GM21576 (cell line): ENCODE data around the gene TMEM61.

Source experiments
- ATAC-seq: cut with Tn5 transposase; IDR thresholded peaks from one replicate; pipeline ENCODE4 v1.9.1; 2021; ENCODE audit warnings: mild to moderate bottlenecking, moderate library complexity; ENCODE audit not compliant: unreplicated experiment

The TMEM61 gene

DNA sequence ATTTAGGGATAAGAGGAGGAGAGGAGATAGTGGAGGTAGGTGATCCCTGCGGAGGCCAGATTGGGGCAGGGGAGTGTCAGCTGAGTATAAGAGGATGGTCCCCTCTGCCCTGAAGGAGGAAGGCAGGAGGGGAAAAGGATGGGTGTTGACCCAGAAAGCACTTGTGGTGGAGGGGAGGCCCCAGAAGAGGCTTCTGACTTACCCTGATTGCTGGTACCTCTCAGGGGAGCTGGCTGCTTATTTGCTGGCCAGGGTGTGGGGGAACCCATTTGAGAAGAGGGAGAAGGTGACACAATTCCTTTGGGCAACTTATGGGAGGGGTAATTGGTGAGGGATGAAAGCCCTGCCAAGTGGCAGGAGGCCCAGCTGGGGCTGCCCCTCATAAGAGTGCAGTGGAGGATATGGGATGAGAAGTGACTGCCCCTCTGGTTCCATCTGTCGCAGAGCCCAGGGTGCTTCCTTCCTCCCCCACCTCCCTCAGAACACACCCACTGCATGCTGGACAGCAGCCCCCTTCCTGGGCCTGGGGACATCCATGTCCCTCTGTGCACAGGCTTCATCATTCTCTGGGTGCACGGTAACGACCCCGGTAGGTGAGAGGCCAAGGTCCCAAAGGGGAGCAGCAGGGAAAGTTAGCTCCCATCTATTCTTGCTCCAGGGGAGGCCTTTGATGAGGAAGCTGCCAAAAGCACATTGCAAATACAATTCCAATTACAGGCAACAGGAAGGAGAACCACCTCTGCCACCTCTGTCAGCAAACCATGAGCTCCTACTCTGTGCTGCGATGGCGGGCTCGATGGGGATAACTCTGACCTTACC, 57.5 kb downstream of the TMEM61 start:
- no peak for ATAC-seq

DNA sequence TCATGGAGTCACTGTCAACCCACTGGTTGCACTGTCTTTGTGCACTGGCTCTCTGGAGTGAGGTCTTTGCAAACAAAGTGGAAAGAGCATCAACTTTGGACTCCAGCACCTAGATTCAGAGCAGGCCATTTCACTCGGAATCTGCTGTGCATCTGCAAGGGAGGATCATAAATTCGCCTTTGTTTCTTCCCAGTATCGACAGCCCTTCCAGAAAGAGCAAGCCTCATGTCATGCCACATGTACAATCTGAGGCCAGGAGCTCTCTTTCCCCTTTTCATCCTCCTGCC, 58.1 kb downstream of the TMEM61 start:
- ATAC-seq, result no peak

- no peak for ATAC-seq
Observed at GRCh38 chr1:55038974-55039341, 58.5 kb downstream of the TMEM61 start.

DNA sequence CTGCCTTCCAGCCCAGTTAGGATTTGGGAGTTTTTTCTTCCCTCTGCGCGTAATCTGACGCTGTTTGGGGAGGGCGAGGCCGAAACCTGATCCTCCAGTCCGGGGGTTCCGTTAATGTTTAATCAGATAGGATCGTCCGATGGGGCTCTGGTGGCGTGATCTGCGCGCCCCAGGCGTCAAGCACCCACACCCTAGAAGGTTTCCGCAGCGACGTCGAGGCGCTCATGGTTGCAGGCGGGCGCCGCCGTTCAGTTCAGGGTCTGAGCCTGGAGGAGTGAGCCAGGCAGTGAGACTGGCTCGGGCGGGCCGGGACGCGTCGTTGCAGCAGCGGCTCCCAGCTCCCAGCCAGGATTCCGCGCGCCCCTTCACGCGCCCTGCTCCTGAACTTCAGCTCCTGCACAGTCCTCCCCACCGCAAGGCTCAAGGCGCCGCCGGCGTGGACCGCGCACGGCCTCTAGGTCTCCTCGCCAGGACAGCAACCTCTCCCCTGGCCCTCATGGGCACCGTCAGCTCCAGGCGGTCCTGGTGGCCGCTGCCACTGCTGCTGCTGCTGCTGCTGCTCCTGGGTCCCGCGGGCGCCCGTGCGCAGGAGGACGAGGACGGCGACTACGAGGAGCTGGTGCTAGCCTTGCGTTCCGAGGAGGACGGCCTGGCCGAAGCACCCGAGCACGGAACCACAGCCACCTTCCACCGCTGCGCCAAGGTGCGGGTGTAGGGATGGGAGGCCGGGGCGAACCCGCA, 59.1 kb downstream of the TMEM61 start, which contains the start of gene PCSK9:
Gene PCSK9 (plus strand): TSS at position 207 of the 741 bp plus-strand sequence. CDS start 290 bp downstream, at position 497.
- no peak for ATAC-seq

DNA sequence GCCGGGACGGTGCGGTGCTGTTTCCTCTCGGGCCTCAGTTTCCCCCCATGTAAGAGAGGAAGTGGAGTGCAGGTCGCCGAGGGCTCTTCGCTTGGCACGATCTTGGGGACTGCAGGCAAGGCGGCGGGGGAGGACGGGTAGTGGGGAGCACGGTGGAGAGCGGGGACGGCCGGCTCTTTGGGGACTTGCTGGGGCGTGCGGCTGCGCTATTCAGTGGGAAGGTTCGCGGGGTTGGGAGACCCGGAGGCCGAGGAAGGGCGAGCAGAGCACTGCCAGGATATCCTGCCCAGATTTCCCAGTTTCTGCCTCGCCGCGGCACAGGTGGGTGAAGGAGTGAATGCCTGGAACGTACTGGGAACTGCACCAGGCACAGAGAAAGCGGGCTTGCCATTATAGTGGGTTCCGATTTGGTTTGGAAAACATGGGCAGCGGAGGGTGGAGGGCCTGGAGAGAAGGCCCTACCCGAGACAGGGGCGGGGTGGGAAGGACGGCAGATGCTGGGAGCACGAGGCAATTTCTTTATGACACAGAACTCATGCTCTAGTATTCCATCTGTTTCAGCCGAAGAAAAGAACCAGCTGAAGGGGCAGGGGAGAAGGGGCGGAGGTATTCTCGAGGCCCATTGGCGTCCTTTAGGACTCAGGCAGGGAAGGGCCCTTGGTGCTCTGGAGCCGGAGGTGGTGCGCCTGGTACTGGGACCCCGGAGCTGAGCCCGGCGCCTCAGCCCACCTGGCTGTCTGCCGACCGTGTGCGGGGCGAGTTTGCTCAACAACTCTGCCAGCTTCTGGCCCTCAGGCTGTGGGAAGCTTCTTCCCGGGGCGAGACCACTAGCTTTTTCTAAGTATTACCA, 59.9 kb downstream of the TMEM61 start:
- ATAC-seq, result no peak

- ATAC-seq, result no peak
Observed at GRCh38 chr1:55040933-55041494, 60.6 kb downstream of the TMEM61 start.

DNA sequence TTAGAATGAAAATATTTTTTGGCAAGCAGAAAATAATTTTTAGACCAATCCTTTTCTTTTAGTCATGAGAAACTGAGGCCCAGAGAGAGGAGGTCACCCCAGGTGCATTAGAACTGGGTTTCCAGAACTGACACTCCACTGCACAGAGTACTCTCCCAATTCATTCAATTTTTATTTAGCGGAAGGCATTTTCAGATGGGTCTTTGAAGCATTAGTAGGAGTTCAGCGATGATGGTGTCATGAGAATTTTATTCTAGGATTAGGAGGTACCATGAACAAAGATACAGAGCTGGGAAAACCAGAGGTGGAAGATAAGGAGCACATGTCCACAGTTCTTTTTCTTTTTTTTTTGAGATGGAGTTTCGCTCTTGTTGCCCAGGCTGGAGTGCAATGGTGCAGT, 61.2 kb downstream of the TMEM61 start:
- no peak for ATAC-seq
